A673 (cell line): ENCODE data around the gene MLLT6. TPM values are rescaled to one million over a fixed set of nuclear protein-coding genes. Genes with fewer than 3 reads are reported as not detected.

Experiments
- BruUV-seq: library from RNA; stranded (reverse); fragments of 400-500 nt; replicated peaks from 2 replicates; lab custom pipeline; 2021; lab: Mats Ljungman, UMichigan
- CTCF ChIA-PET: fragments of 300-600 bp; sonication (Branson Sonifier 250); formaldehyde crosslinking; loops from one replicate; lab custom pipeline; 2022; ENCODE audit warnings: antibody characterized with exemption; lab: Charles Lee
- POLR2A ChIA-PET: fragments of 300-600 bp; sonication (Branson Sonifier 250); formaldehyde crosslinking; loops from one replicate; lab custom pipeline; 2022; ENCODE audit warnings: antibody characterized with exemption; ENCODE audit not compliant: low non-redundant PET; lab: Charles Lee
- DNase-seq: peaks from one replicate; pipeline ENCODE4 v3.0.0-alpha.2; 2015; ENCODE audit warnings: low spot score
- H3K27ac ChIP-seq: fragments of 200-600 bp; sonication (generic); 2 replicates; pipeline ENCODE4 v1.5.1; 2016; ENCODE audit warnings: mixed run types, low read depth, mild to moderate bottlenecking, mixed read lengths, antibody characterized with exemption, low read length; ENCODE audit not compliant: poor library complexity, severe bottlenecking
- H3K27me3 ChIP-seq: fragments of 200-600 bp; sonication (generic); replicated peaks from 2 replicates; pipeline ENCODE4 v1.6.1; 2017; ENCODE audit warnings: mixed run types, low read depth, mild to moderate bottlenecking, mixed read lengths, antibody characterized with exemption, low read length; ENCODE audit not compliant: insufficient read depth, poor library complexity
- H3K36me3 ChIP-seq: fragments of 200-600 bp; sonication (generic); 2 replicates; pipeline ENCODE4 v1.6.1; 2016; ENCODE audit warnings: mixed run types, mild to moderate bottlenecking, mixed read lengths, antibody characterized with exemption, low read length; ENCODE audit not compliant: insufficient read depth, poor library complexity, severe bottlenecking
- H3K4me1 ChIP-seq: fragments of 200-600 bp; sonication (generic); 2 replicates; pipeline ENCODE4 v1.6.1; 2017; ENCODE audit warnings: mixed run types, mild to moderate bottlenecking, mixed read lengths, antibody characterized with exemption, low read length; ENCODE audit not compliant: insufficient read depth, poor library complexity, severe bottlenecking
- H3K4me3 ChIP-seq: fragments of 200-600 bp; sonication (generic); 2 replicates; pipeline ENCODE4 v1.5.1; 2016; ENCODE audit warnings: low read depth, mixed run types, mild to moderate bottlenecking, mixed read lengths, low read length; ENCODE audit not compliant: poor library complexity, severe bottlenecking
- H3K9me3 ChIP-seq: fragments of 200-600 bp; sonication (generic); 2 replicates; pipeline ENCODE4 v1.6.1; 2016; ENCODE audit warnings: mixed run types, low read depth, mild to moderate bottlenecking, mixed read lengths, antibody characterized with exemption, low read length; ENCODE audit not compliant: poor library complexity, severe bottlenecking
- CTCF ChIP-seq: fragments of 300-800, 200-600 bp; sonication (generic); conservative IDR thresholded peaks from 2 replicates; pipeline ENCODE4 v1.5.1; 2017; ENCODE audit warnings: low read depth, mild to moderate bottlenecking, antibody characterized with exemption, low read length, moderate library complexity, mixed read lengths
- EZH2 ChIP-seq: fragments of 200-600 bp; sonication (generic); IDR thresholded peaks from 2 replicates; pipeline ENCODE4 v1.6.1; 2017; ENCODE audit warnings: borderline replicate concordance, low read depth, mild to moderate bottlenecking, mixed read lengths, antibody characterized with exemption, low read length; ENCODE audit not compliant: poor library complexity, severe bottlenecking
- intact Hi-C: fragments of 100-400 bp; cut with micrococcal nuclease; formaldehyde crosslinking; loops from one replicate; pipeline ENCODE4 v1.10.0; 2022; ENCODE audit not compliant: unreplicated experiment
- total RNA-seq: library from RNA; stranded (reverse); gene quantifications from 2 replicates; pipeline ENCODE4 v1.2.3, GENCODE V29; 2021

Gene MLLT6
- total RNA-seq, 1 experiment from 2014 or later: 41.4 TPM

GRCh38 chr17:38716368-38717005 is 11.4 kb downstream of the MLLT6 start:
- no peaks in the 10 kb centered on the region for H3K4me1 ChIP-seq
- no peaks in the 10 kb centered on the region for H3K9me3 ChIP-seq
- no peak for TF ChIP-seq EZH2
- TF ChIP-seq CTCF: no peak
- H3K4me3 ChIP-seq: no peak overlapping the region
- BruUV-seq: no TSS peak
- H3K27me3 ChIP-seq: no peaks in the 10 kb centered on the region
- no peak for DNase-seq
- ChIA-PET POLR2A (no interaction called here), CTCF (no interaction called here)
- H3K27ac ChIP-seq: no peak overlapping the region
- intact Hi-C loops: no loop called here
- peaks cover 12% of the 10 kb centered on the region for H3K36me3 ChIP-seq

- no peak for TF ChIP-seq EZH2
- no peak for TF ChIP-seq CTCF
- ChIA-PET POLR2A (no interaction called here), CTCF (no interaction called here)
- DNase-seq: no peak
- intact Hi-C loops: no loop called here
- Histone ChIP-seq H3K4me3 (no peak overlapping the region), H3K27ac (no peak overlapping the region), H3K9me3 (no peaks in the 10 kb centered on the region), H3K27me3 (no peaks in the 10 kb centered on the region), H3K4me1 (no peaks in the 10 kb centered on the region), H3K36me3 (peaks cover 12% of the 10 kb centered on the region)
- BruUV-seq: no TSS peak
Measured at GRCh38 chr17:38717139-38717745, 12.2 kb downstream of the MLLT6 start.

- Histone ChIP-seq H3K36me3 (peaks cover 9% of the 10 kb centered on the region), H3K4me1 (no peaks in the 10 kb centered on the region), H3K27me3 (no peaks in the 10 kb centered on the region), H3K27ac (peak overlapping the region; percentile 50), H3K4me3 (no peak overlapping the region), H3K9me3 (no peaks in the 10 kb centered on the region)
- DNase-seq: no peak
- intact Hi-C loops: no loop called here
- POLR2A ChIA-PET: no interaction called here
- TF ChIP-seq EZH2 (no peak), CTCF (no peak)
- CTCF ChIA-PET: no interaction called here
- BruUV-seq: no TSS peak
Measured at GRCh38 chr17:38719289-38719942, 14.3 kb downstream of the MLLT6 start.
